ENCODE data around the gene BRICD5.
"Not testable (repeated sequence)": the region's sequence is repeated elsewhere in the genome, so short reads cannot be mapped to it uniquely, and the experiment has no call there.

BRICD5 gene

GRCh38 chr16:2210386-2211365, at the start of gene BRICD5:
BRICD5 (minus strand) TSS chr16:2210863; CDS start chr16:2210833, 30 bp downstream.
- DNase-seq (ENCODE audit: low spot score) = no peak

DNA sequence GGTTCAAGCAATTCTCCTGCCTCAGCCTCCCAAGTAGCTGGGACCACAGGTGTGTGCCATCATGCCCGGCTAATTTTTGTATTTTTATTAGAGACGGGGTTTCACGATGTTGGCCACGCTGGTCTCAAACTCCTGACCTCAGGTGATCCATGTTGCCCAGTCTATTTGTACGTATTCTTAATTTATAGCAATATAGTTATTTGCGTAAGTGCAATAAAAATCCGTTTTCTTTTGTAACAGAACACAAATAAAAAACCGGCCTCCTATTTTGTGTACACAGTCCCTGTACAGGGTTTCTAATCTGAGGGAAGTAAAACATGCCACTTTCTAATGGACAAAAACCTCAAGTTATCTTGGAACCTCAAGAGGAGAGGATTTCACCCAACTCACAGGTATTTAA, 49.6 kb upstream of the BRICD5 start:
- no peak for DNase-seq (ENCODE audit: low spot score)

GRCh38 chr16:2258530-2258929, 47.9 kb upstream of the BRICD5 start:
- DNase-seq (ENCODE audit: low spot score) = not testable (repeated sequence)

DNA sequence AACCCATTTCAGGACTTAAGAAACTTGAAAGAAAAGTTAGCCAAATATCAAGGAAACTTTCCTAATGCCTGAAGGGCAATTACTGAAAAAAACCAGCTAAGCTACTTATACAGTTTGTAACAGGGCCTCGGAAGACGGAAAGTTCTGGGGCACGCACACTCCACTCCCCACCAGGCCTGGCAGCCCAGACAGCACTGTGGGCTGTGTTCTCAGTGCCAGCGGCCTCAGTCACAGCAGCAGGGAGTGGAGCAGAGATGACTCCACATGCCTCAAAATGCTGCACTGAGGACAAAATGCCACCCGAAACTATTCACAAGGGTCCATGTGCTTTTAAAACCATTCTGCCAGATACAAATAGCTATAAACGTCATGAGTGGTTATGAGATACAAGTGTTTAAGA, 47.1 kb upstream of the BRICD5 start:
- DNase-seq (ENCODE audit: low spot score) = no peak

GRCh38 chr16:2256531-2257140, 46.0 kb upstream of the BRICD5 start:
- no peak for DNase-seq (ENCODE audit: low spot score)

- DNase-seq (ENCODE audit: low spot score) = no peak
Measured at GRCh38 chr16:2253293-2253692, 42.6 kb upstream of the BRICD5 start.

- no peak for DNase-seq (ENCODE audit: low spot score)
Measured at GRCh38 chr16:2252806-2253148, 42.1 kb upstream of the BRICD5 start.

DNA sequence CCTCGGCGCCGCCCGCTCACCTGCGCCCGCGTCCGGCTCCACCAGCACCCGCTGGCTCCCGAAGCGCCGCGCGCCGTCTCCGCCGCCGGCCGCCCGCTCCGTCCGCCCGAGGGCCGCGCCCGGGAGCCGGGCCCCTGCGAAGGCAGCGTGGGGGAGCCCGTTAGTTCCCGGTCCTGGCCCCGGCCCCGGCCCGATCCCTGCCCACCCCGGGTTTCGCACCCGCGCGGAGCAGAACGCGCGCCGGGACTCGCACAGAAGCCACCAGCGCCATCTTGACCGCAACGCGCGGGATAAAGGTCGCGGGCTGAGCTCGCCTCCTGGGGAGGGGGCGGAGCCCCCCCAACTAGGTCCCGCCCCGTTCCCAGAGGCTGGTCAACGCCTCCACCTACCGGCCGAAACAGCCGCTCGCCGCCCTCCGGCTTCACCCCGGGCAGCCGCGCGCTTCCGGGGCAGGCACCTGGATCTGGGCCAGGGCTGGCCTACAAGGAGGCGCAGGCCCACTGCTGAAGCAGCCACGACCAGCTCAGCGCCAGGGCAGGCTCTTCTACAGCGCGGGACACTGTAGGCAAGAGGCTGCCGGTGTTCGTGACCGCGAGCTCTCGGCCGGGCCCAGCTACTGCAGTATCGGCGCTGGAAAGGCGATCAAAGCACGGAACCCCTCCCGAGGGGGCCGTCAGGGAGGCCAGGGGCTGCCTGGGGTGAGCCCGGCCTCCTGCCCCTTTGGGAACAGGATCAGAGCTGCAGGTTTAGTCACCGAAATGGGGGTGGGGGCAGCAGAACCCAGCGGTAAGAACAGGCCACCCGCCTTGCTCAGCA, 40.8 kb upstream of the BRICD5 start, which contains the start of gene ECI1:
Gene ECI1 (minus strand): TSS at position 292 of the 816 bp plus-strand sequence. CDS start 21 bp downstream, at position 271.
- peak; percentile 100 for DNase-seq (ENCODE audit: low spot score)

DNA sequence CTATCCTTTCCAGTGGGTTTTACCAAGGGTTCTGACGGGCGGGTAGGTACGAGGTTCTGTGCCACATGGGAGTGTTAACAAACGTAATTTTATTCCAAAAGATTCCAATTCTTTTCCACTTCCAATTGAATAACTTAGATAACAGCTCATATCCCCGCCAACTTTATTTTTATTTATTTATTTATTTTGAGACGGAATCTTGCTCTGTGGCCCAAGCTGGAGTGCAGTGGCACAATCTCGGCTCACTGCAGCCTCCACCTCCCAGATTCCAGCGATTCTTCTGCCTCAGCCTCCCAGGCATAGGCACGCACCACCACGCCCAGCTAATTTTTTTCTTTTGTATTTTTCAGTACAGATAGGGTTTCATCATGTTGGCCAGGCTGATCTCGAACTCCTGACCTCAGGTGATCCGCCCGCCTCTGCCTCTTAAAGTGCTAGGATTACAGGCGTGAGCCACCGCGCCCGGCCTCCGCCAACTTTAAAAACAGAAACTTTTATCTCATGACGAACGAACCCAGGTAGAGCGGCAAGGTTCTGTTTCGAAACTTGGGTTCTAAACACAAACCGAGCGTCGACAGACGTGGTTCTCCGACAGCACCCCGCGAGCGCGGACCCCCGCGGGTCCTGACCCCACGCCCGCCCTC, 40.1 kb upstream of the BRICD5 start:
- no peak for DNase-seq (ENCODE audit: low spot score)

DNA sequence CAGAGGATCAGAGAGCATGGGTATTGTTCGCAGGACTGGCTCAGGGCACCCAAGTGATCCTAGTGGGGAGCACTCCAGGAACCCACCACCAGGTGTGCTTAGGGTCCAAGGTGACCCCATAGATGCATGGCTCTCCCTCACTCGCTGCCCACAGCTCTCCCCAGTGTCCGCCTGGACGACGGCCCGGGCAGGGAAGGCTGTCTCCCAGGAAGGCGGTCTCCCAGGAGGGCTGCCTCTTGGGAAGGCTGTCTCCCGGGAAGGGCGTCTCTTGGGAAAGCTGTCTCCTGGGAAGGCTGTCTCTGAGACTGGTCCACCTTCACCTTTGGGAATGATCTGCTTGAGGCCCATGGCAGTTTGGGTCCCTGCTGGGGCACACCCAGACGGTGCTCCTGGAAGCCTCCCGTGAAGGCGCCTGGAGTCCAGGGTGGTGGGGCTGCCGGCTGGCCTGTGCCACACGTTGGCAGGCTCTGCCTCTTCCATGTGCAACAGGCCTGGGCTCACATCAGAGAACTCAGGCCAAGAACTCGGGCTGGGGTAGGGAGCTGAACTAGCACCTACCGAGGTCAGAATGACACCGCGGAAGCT, 35.7 kb upstream of the BRICD5 start:
- no peak for DNase-seq (ENCODE audit: low spot score)

GRCh38 chr16:2244926-2245795, 34.5 kb upstream of the BRICD5 start:
- DNase-seq (ENCODE audit: low spot score) = no peak

DNA sequence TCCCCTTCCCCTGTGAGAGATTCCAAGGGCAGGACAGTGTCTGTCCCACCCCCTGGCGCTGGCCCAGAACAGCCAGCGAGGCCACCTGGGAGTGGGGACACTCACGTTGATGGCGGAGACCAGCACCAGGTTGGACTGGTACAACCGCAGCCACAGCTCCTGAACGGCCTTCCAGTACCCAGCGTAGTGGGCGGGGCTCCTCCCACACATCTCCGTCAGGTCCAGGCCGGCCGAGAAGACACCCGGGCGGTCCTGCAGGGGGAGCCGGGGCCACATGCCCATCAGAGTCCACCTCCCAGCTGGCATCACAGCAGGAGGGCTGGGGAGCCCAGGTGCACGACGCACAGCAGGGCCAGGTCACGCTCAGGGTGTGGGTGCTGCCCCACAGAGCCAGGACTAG, 33.6 kb upstream of the BRICD5 start:
- no peak for DNase-seq (ENCODE audit: low spot score)

- DNase-seq (ENCODE audit: low spot score) = no peak
Measured at GRCh38 chr16:2243781-2244180, 33.1 kb upstream of the BRICD5 start.

DNA sequence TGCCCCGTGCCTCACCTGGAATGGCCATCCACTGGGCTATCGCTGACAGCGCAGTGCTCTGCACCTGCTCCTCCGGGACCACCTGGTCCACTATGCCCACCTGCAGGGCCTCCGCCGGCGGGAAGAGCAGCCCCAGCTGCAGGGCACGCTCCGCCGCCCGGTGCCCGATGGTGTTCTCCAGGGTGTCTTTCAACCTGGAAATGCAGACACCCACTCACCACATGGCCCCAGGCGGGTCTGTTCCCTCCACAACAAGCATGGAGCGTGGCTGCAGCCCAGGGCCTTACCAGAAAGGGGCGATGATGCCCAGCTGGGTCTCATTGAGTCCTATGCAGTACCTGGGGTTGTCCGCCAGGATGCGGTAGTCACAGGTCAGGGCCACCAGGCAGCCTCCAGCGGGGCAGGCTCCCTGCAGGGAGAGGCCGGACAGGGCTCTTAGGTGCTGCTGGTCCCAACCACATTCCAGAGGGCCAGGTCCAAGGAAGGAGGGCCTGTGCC, 32.4 kb upstream of the BRICD5 start:
- DNase-seq (ENCODE audit: low spot score) = no peak

DNA sequence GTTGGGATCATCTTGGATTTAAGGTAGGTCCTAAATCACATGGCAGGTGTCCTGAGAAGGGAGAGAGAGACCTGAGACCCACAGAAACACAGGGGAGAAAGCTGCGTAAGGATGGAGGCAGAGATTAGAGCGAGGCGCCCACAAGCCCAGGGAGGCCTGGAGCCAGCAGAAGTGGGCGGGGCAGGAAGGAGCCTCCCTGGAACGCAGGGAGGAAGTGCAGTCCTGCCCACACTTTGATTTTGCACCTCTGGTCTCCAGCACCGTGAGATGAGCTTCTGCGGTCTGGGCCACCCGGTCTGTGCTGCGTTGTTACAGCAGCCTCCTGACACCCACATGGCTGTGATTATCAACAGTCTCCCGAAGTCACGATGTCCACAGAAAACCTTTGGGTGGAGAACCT, 31.9 kb upstream of the BRICD5 start:
- DNase-seq (ENCODE audit: low spot score) = no peak

DNA sequence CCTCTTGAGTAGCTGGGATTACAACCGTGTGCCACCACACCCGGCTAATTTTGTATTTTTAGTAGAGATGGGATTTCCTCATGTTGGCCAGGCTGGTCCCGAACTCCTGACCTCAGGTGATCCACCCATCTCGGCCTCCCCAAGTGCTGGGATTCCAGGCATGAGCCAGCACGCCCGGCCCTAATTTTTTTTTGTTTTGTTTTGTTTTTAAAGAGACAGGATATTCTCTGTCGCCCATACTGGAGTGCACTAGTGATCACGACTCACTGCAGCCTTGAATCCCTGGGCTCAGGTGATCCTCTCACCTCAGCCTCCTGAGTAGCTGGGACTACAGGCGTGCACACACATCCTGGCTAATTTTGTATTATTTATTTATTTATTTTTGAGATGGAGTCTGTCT, 29.7 kb upstream of the BRICD5 start:
- not testable (repeated sequence) for DNase-seq (ENCODE audit: low spot score)

- no peak for DNase-seq (ENCODE audit: low spot score)
Measured at GRCh38 chr16:2238838-2239675, 28.4 kb upstream of the BRICD5 start.

GRCh38 chr16:2238150-2238837, 27.6 kb upstream of the BRICD5 start:
- DNase-seq (ENCODE audit: low spot score) = no peak

Measured in AG08395 (cell line).